Smooth muscle cell of bladder (primary cell): ENCODE results near the gene CDC42EP4. TPM values are rescaled to one million over a fixed set of nuclear protein-coding genes. Genes with fewer than 3 reads are reported as not detected.

Experiments used
- total RNA-seq: library from RNA; depleted of rRNA; stranded (reverse); fragments of >200 nt; gene quantifications from 2 replicates; pipeline ENCODE4 v1.2.3, GENCODE V29; 2014

The CDC42EP4 gene, protein sequence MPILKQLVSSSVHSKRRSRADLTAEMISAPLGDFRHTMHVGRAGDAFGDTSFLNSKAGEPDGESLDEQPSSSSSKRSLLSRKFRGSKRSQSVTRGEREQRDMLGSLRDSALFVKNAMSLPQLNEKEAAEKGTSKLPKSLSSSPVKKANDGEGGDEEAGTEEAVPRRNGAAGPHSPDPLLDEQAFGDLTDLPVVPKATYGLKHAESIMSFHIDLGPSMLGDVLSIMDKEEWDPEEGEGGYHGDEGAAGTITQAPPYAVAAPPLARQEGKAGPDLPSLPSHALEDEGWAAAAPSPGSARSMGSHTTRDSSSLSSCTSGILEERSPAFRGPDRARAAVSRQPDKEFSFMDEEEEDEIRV
- 20.9 and 24.0 TPM in 2 replicates for total RNA-seq

DNA sequence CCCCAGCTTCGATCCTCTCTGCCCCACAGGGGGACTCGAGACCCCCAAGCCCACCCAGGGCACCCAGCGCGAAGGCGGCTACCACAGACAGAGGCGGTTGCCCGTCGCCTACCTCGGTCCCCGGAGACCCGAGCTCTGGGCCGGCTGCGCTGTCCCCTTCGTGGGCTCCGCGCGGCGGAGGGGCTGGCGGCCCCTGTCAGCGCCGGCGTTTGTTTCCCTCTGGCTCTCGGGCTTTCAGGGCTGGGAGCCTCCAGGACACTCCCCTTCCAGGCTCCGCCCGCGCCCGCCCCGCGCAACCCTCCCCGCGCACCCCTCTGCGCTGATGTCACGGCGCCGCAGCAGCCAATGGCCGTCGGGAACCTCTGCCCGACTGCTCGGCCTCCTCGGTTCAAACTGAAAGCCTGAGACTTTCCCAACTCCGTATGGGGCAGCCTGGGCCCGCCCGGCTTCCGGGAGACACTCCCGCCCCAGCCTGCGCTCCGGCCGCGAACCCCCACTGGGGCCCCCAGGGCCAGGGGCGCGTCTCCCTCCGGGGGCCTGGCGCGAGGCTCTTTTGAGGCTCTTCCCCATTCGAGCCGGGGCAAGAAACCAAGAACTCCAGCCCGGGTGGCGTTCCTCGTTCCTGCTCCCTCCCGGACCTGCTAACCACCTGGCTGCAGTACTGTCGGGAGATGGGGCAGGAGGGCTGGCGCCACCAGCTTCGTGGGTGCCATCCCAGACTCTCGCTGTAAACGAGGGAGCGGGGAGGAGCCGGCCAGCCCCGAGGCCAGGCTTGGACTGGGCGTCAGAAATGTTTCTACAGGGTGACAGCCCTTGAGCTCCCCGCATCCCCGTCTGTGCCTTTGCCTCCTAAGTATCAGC, at the start of gene CDC42EP4:
CDC42EP4 (minus strand) TSS at position 221 of the 861 bp plus-strand sequence. CDS start 25,501 bp downstream, outside the sequence.

DNA sequence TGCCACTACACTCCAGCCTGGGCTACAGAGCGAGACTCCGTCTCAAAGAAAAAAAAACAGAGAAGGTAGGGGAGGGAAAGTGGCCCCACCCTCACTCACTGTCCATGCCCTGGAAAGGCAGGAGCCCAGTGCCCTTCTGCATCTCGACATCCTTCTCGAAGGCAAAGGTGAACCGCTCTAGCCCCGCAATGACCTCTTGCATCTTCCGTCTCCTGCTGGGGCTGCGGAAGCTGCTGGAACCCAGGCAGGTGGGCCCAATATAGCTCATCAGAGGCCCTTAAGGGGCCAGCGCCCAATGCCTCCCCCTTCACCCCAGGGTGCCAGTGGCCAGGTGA, 50.2 kb downstream of the CDC42EP4 start, which contains the start of gene CPSF4L:
CPSF4L (minus strand) TSS at position 264 of the 335 bp plus-strand sequence; CDS start at position 202, 62 bp downstream.

Other genes starting within 250 kb of the CDC42EP4 start
- gene SLC39A11, start 219.3 kb downstream of the CDC42EP4 start, total RNA-seq: 30.7 and 32.7 TPM in 2 replicates
- gene SSTR2, start 147.0 kb downstream of the CDC42EP4 start, total RNA-seq: under 0.01 and 0.28 TPM in 2 replicates
- 16.4 and 16.8 TPM in 2 replicates for gene COG1, start 118.9 kb downstream of the CDC42EP4 start, total RNA-seq
- not detected in 2 replicates for gene CPSF4L, start 50.1 kb downstream of the CDC42EP4 start, total RNA-seq